Esophagus (tissue), 2 donors: ENCODE results near the gene MKNK2. TPM values are rescaled to one million over a fixed set of nuclear protein-coding genes. Genes with fewer than 3 reads are reported as not detected.
A peak's percentile ranks its signal among the peaks of the same experiment; 100 is the strongest.

Experiments used
- H3K27ac ChIP-seq, 2 donors: one replicate each; pipeline ENCODE4 v1.5.1; 2013; ENCODE audit warnings: low read depth in 2 of 2, mild to moderate bottlenecking in 2 of 2, inconsistent platforms in 1 of 2, low read length in 1 of 2, moderate library complexity in 1 of 2
- H3K27me3 ChIP-seq, 2 donors: one replicate each; pipeline ENCODE4 v1.6.1; 2013; ENCODE audit warnings: low read length in 2 of 2, control low read depth in 1 of 2, mild to moderate bottlenecking in 1 of 2; ENCODE audit not compliant: insufficient read depth in 2 of 2, control insufficient read depth in 1 of 2
- H3K36me3 ChIP-seq, 2 donors: one replicate each; pipeline ENCODE4 v1.6.1; 2013; ENCODE audit warnings: low read length in 1 of 2; ENCODE audit not compliant: control insufficient read depth in 2 of 2, insufficient read depth in 2 of 2
- H3K4me1 ChIP-seq, 2 donors: one replicate each; pipeline ENCODE4 v1.6.1; 2013; ENCODE audit warnings: low read length in 1 of 2; ENCODE audit not compliant: control insufficient read depth in 2 of 2, insufficient read depth in 2 of 2
- H3K4me3 ChIP-seq, 2 donors: one replicate each; pipeline ENCODE4 v1.5.1; 2013; ENCODE audit warnings: low read length in 2 of 2, mild to moderate bottlenecking in 2 of 2, low read depth in 1 of 2, moderate library complexity in 1 of 2
- H3K9me3 ChIP-seq, 2 donors: one replicate each; pipeline ENCODE4 v1.6.1; 2013; ENCODE audit warnings: mild to moderate bottlenecking in 2 of 2, low read depth in 1 of 2, low read length in 1 of 2, moderate library complexity in 1 of 2; ENCODE audit not compliant: control insufficient read depth in 2 of 2, insufficient read depth in 1 of 2
- WGBS, 2 donors: extraction: QIAGEN DNeasy Blood & Tissue Kit; methylation state at CpG; one replicate each; pipeline ENCODE4 v1.1.7; 2013; 5-methylcytosine and 5-hydroxymethylcytosine counted together
- polyA plus RNA-seq, 2 donors: library from polyadenylated mRNA; stranded (reverse); fragments of 200-250 nt; gene quantifications; one replicate each; pipeline ENCODE4 v1.2.3, GENCODE V29; 2013
- donor health status: healthy with polysubstance abuse.
- donor health status: Bipolar disorder and iron deficiency.

Gene MKNK2
- polyA plus RNA-seq, 2 donors: 167 to 244 TPM

GRCh38 chr19:2014731-2015607, 36.1 kb downstream of the MKNK2 start:
- WGBS, 2 donors: 6 to 11% methylated on average over 29 to 74 of the region's 74 CpGs
- H3K9me3 ChIP-seq: no peaks in the 10 kb centered on the region
- H3K4me3 ChIP-seq: peak overlapping the region; percentile 76 to 79
- peaks cover 0 to 2% of the 10 kb centered on the region in 2 donors for H3K4me1 ChIP-seq
- peaks cover 0 to 13% of the 10 kb centered on the region in 2 donors for H3K36me3 ChIP-seq
- H3K27me3 ChIP-seq: no peaks in the 10 kb centered on the region
- peak overlapping the region; percentile 55 to 66 for H3K27ac ChIP-seq

- no peaks in the 10 kb centered on the region for H3K9me3 ChIP-seq
- H3K27me3 ChIP-seq: no peaks in the 10 kb centered on the region
- peaks cover 0 to 2% of the 10 kb centered on the region in 2 donors for H3K4me1 ChIP-seq
- peaks cover 0 to 13% of the 10 kb centered on the region in 2 donors for H3K36me3 ChIP-seq
- WGBS, 2 donors: 69 to 70% methylated on average over 5 of the region's 5 CpGs
- H3K4me3 ChIP-seq: peak overlapping the region in 1 of 2 donors; percentile 76
- H3K27ac ChIP-seq: no peak overlapping the region
These were observed 36.9 kb downstream of the MKNK2 start for GRCh38 chr19:2014131-2014571.

- no peaks in the 10 kb centered on the region for H3K27me3 ChIP-seq
These were observed 37.4 kb downstream of the MKNK2 start for GRCh38 chr19:2013683-2013961.

GRCh38 chr19:2012941-2013682, 37.9 kb downstream of the MKNK2 start:
- no peaks in the 10 kb centered on the region for H3K9me3 ChIP-seq
- 77 to 90% methylated on average over 21 of the region's 21 CpGs for WGBS, 2 donors

More at GRCh38 chr19:2013683-2013961, 37.4 kb downstream of the MKNK2 start:
- no peak overlapping the region for H3K4me3 ChIP-seq
- H3K9me3 ChIP-seq: no peaks in the 10 kb centered on the region
- peaks cover 0 to 13% of the 10 kb centered on the region in 2 donors for H3K36me3 ChIP-seq
- WGBS, 2 donors: 87 to 94% methylated on average over 6 of the region's 6 CpGs
- H3K27ac ChIP-seq: no peak overlapping the region
- peaks cover 0 to 2% of the 10 kb centered on the region in 2 donors for H3K4me1 ChIP-seq

GRCh38 chr19:2011169-2011568, 39.9 kb downstream of the MKNK2 start:
- peaks cover 0 to 13% of the 10 kb centered on the region in 2 donors for H3K36me3 ChIP-seq
- no peaks in the 10 kb centered on the region for H3K27me3 ChIP-seq
- H3K9me3 ChIP-seq: no peaks in the 10 kb centered on the region
- H3K27ac ChIP-seq: no peak overlapping the region
- H3K4me1 ChIP-seq: no peaks in the 10 kb centered on the region
- H3K4me3 ChIP-seq: no peak overlapping the region
- WGBS, 2 donors: 94% methylated on average over 12 of the region's 12 CpGs

More at GRCh38 chr19:2012941-2013682, 37.9 kb downstream of the MKNK2 start:
- Histone ChIP-seq H3K27ac (no peak overlapping the region), H3K4me1 (peaks cover 0 to 2% of the 10 kb centered on the region in 2 donors), H3K27me3 (no peaks in the 10 kb centered on the region), H3K36me3 (peaks cover 0 to 13% of the 10 kb centered on the region in 2 donors), H3K4me3 (no peak overlapping the region)

- no peaks in the 10 kb centered on the region for H3K4me1 ChIP-seq
- H3K27ac ChIP-seq: no peak overlapping the region
- H3K9me3 ChIP-seq: no peaks in the 10 kb centered on the region
- no peaks in the 10 kb centered on the region for H3K27me3 ChIP-seq
- 93 to 94% methylated on average over 20 of the region's 20 CpGs for WGBS, 2 donors
- no peak overlapping the region for H3K4me3 ChIP-seq
- H3K36me3 ChIP-seq: peaks cover 0 to 13% of the 10 kb centered on the region in 2 donors
These were observed 40.8 kb downstream of the MKNK2 start for GRCh38 chr19:2010135-2010668.

GRCh38 chr19:2003874-2004273, 47.2 kb downstream of the MKNK2 start:
- WGBS, 2 donors: 89 to 93% methylated on average over 4 of the region's 4 CpGs
- H3K36me3 ChIP-seq: peaks cover 3 to 18% of the 10 kb centered on the region in 2 donors
- no peak overlapping the region for H3K4me3 ChIP-seq

GRCh38 chr19:1999856-2000515, 51.1 kb downstream of the MKNK2 start:
- Histone ChIP-seq H3K4me3 (no peak overlapping the region), H3K4me1 (peaks cover 0 to 3% of the 10 kb centered on the region in 2 donors), H3K27me3 (no peaks in the 10 kb centered on the region), H3K9me3 (no peaks in the 10 kb centered on the region), H3K27ac (no peak overlapping the region), H3K36me3 (peaks cover 3 to 23% of the 10 kb centered on the region in 2 donors)
- WGBS, 2 donors: 88 to 89% methylated on average over 26 of the region's 26 CpGs

More at GRCh38 chr19:2003874-2004273, 47.2 kb downstream of the MKNK2 start:
- Histone ChIP-seq H3K27me3 (no peaks in the 10 kb centered on the region), H3K4me1 (no peaks in the 10 kb centered on the region), H3K27ac (no peak overlapping the region), H3K9me3 (no peaks in the 10 kb centered on the region)
